ENCODE results near the gene SLC51B.

SLC51B gene

DNA sequence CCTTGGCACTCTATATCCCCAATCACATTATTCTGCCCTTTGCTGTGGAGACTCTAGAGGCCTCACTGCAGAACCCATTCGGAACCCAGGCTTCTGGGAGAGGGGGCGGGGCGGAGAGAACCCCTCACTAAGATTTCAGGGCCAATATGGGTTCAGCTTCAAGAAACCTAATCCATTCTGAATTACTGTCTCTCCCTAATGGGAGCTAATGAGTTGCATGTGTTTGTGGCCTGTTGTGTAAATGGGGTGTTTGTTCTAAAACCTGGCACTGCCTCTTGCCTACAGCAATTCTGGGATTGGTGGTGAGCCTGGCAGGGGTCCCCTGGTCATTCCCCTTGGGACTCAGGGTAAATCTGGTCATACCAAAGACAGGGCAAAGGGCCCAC, 23.2 kb downstream of the SLC51B start:
- H2AFZ ChIP-seq (ENCODE audit: low read length): no peak overlapping the region
- no peaks in the 10 kb centered on the region for H3K9me3 ChIP-seq (ENCODE audit: insufficient read depth, low read depth, low read length)
- no peak overlapping the region for H3K4me3 ChIP-seq (ENCODE audit: low read length, poor library complexity, severe bottlenecking)
- H3K79me2 ChIP-seq (ENCODE audit: insufficient read depth, low read length): no peaks in the 10 kb centered on the region
- H3K27me3 ChIP-seq (ENCODE audit: insufficient read depth, low read length, poor library complexity, severe bottlenecking): no peaks in the 10 kb centered on the region
- H4K20me1 ChIP-seq (ENCODE audit: insufficient read depth, low read length, poor library complexity, severe bottlenecking): no peaks in the 10 kb centered on the region
- TF ChIP-seq, protein P1, sequence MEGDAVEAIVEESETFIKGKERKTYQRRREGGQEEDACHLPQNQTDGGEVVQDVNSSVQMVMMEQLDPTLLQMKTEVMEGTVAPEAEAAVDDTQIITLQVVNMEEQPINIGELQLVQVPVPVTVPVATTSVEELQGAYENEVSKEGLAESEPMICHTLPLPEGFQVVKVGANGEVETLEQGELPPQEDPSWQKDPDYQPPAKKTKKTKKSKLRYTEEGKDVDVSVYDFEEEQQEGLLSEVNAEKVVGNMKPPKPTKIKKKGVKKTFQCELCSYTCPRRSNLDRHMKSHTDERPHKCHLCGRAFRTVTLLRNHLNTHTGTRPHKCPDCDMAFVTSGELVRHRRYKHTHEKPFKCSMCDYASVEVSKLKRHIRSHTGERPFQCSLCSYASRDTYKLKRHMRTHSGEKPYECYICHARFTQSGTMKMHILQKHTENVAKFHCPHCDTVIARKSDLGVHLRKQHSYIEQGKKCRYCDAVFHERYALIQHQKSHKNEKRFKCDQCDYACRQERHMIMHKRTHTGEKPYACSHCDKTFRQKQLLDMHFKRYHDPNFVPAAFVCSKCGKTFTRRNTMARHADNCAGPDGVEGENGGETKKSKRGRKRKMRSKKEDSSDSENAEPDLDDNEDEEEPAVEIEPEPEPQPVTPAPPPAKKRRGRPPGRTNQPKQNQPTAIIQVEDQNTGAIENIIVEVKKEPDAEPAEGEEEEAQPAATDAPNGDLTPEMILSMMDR (conservative IDR thresholded peaks at IDR 0.05; ENCODE audit: low read length): no peak
- TF ChIP-seq EZH2phosphoT487 (IDR thresholded peaks at IDR 0.05; ENCODE audit: borderline replicate concordance): no peak
- H3K9ac ChIP-seq (ENCODE audit: low read depth, low read length, poor library complexity, severe bottlenecking): no peak overlapping the region
- H3K36me3 ChIP-seq (ENCODE audit: insufficient read depth, low read length): no peaks in the 10 kb centered on the region
- peaks cover 21% of the 10 kb centered on the region for H3K4me1 ChIP-seq (ENCODE audit: insufficient read depth, low read length, poor library complexity, severe bottlenecking)
- H3F3A ChIP-seq (ENCODE audit: low read depth): no peaks in the 10 kb centered on the region
- H3K4me2 ChIP-seq (ENCODE audit: low read depth, low read length, poor library complexity, severe bottlenecking): no peak overlapping the region
- no peaks in the 10 kb centered on the region for H3K9me2 ChIP-seq (replicated peaks; ENCODE audit: low read depth, low read length)

DNA sequence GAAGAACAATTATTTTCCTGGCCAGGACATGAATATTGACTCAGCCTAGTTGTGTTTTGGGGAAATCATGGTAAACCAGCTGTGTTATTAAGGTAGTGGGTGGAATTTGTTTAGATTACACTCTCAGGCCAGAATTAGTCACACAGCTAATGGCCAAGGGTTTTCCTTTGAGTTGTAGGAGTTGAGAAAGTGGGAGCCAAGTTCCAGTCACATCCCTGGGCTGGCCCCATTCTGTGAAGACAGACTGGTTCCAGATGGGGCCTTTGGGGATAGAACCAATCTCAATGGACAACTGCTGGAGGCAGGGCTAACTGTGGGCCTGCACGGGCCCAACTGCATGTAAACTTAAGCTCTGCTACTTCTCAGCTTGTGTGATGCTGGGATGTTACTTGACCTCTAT, 24.0 kb downstream of the SLC51B start:
- no peak overlapping the region for H3K4me2 ChIP-seq (ENCODE audit: low read depth, low read length, poor library complexity, severe bottlenecking)

DNA sequence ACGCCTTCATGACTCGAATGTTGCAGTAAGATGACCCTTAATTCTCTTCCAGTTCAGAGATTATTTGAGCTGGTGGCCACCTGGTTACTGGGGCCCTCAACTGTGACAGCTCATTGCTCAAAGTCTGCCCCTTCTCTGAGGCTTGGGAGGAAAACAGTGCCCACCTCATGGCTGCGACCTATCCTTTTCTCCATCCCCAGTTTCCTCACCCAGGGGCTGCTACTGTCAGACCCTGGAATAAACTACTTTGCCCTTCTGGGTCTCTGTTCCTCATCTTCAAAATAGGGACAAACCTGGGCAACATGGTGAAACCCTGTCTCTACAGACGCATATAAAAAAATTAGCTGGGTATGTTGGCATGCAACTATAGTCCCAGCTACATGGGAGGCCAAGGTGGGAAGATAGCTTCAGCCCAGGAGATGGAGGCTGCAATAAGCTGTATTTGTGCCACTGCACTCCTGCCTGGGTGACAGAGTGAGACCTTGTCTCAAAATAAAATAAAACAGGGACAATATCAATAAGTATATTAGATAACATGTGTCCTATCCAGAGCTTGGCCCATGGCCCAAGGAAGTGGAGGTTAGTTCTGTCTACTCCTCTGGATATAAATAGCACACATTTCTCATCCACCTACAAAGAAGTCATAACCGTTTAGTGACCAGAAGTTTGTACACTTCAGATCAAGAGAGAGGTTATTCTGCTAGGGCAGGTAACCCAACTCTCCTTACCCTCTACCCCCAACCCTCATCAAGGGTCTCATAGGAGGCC, 24.8 kb downstream of the SLC51B start:
- TF ChIP-seq, protein P1 (conservative IDR thresholded peaks at IDR 0.05; ENCODE audit: low read length): no peak
- no peak for TF ChIP-seq EZH2phosphoT487 (IDR thresholded peaks at IDR 0.05; ENCODE audit: borderline replicate concordance)
- Histone ChIP-seq H3K9ac (ENCODE audit: low read depth, low read length, poor library complexity, severe bottlenecking) (no peak overlapping the region), H3K9me2 (replicated peaks; ENCODE audit: low read depth, low read length) (no peaks in the 10 kb centered on the region), H3F3A (ENCODE audit: low read depth) (no peaks in the 10 kb centered on the region), H2AFZ (ENCODE audit: low read length) (no peak overlapping the region), H4K20me1 (ENCODE audit: insufficient read depth, low read length, poor library complexity, severe bottlenecking) (no peaks in the 10 kb centered on the region), H3K27me3 (ENCODE audit: insufficient read depth, low read length, poor library complexity, severe bottlenecking) (no peaks in the 10 kb centered on the region), H3K79me2 (ENCODE audit: insufficient read depth, low read length) (no peaks in the 10 kb centered on the region), H3K4me1 (ENCODE audit: insufficient read depth, low read length, poor library complexity, severe bottlenecking) (peaks cover 21% of the 10 kb centered on the region), H3K4me2 (ENCODE audit: low read depth, low read length, poor library complexity, severe bottlenecking) (no peak overlapping the region), H3K4me3 (ENCODE audit: low read length, poor library complexity, severe bottlenecking) (no peak overlapping the region), H3K9me3 (ENCODE audit: insufficient read depth, low read depth, low read length) (no peaks in the 10 kb centered on the region), H3K36me3 (ENCODE audit: insufficient read depth, low read length) (no peaks in the 10 kb centered on the region)

More for the DNA sequence above, 24.0 kb downstream of the SLC51B start:
- Histone ChIP-seq H3F3A (ENCODE audit: low read depth) (no peaks in the 10 kb centered on the region), H3K36me3 (ENCODE audit: insufficient read depth, low read length) (no peaks in the 10 kb centered on the region), H3K27me3 (ENCODE audit: insufficient read depth, low read length, poor library complexity, severe bottlenecking) (no peaks in the 10 kb centered on the region), H3K4me3 (ENCODE audit: low read length, poor library complexity, severe bottlenecking) (no peak overlapping the region), H3K79me2 (ENCODE audit: insufficient read depth, low read length) (no peaks in the 10 kb centered on the region), H4K20me1 (ENCODE audit: insufficient read depth, low read length, poor library complexity, severe bottlenecking) (no peaks in the 10 kb centered on the region), H3K9me2 (replicated peaks; ENCODE audit: low read depth, low read length) (no peaks in the 10 kb centered on the region), H3K9ac (ENCODE audit: low read depth, low read length, poor library complexity, severe bottlenecking) (no peak overlapping the region), H3K9me3 (ENCODE audit: insufficient read depth, low read depth, low read length) (no peaks in the 10 kb centered on the region), H2AFZ (ENCODE audit: low read length) (no peak overlapping the region), H3K4me1 (ENCODE audit: insufficient read depth, low read length, poor library complexity, severe bottlenecking) (peaks cover 21% of the 10 kb centered on the region)
- TF ChIP-seq EZH2phosphoT487 (IDR thresholded peaks at IDR 0.05; ENCODE audit: borderline replicate concordance): no peak
- TF ChIP-seq, protein P1 (conservative IDR thresholded peaks at IDR 0.05; ENCODE audit: low read length): no peak
